GM21447 (cell line): ENCODE measurements around the gene FAM76A.
"Not testable (repeated sequence)": the region's sequence is repeated elsewhere in the genome, so short reads cannot be mapped to it uniquely, and the experiment has no call there.

Experiments
- ATAC-seq: cut with Tn5 transposase; IDR thresholded peaks from one replicate; pipeline ENCODE4 v1.9.1; 2021; ENCODE audit not compliant: unreplicated experiment

Gene FAM76A

DNA sequence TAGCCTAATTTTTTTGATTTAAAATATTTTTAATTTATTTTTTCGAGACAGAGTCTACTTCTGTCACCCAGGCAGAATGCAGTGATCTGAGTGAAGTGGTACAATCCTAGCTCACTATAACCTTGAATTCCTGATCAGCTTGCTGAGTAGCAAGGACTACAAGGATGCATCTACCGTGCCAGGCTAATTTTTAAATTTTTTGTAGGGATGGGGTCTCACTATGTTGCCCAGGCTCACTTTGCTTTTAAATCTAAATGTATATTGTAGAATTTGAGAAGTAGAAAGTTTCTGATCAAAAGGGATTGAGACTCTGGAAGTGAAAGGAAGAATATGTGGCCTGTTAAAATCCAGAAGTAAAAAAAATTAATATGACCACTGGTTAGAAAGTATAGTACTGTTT lies 48.9 kb downstream of the FAM76A start:
- ATAC-seq: no peak

DNA sequence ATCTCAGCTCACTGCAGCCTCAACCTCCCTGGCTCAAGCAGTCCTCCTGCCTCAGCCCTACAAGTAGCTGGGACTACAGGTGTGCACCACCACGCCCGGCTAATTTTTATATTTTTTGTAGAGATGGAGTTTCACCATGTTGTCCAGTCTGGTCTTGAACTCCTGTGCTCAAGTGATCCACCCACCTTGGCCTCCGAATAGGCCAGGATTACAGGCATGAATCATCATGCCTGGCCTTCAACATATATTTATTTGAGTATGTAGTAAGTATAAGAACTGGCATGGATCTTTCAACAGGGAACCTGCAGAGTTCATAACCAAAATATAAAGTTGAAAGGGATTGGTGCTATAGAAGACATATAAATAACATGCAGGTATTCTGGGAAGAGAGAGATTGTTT lies 49.6 kb downstream of the FAM76A start:
- not testable (repeated sequence) for ATAC-seq

DNA sequence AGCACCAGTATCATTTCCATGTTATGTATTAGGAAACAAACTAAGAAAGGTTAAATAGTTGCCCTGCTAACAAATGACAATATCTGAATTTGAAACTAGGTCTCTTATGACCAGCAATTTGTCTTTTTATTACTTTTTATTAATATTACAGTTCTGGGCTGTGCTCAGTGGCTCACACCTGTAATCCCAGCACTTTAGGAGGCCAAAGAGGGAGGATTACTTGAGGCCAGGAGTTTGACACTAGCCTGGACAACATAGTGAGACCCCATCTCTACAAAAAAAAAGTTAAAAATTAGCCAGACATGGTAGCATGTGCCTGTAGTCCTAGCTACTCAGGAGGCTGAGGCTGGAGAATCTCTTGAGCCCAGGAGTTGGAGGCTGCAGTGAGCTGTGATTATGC lies 50.5 kb downstream of the FAM76A start:
- not testable (repeated sequence) for ATAC-seq

DNA sequence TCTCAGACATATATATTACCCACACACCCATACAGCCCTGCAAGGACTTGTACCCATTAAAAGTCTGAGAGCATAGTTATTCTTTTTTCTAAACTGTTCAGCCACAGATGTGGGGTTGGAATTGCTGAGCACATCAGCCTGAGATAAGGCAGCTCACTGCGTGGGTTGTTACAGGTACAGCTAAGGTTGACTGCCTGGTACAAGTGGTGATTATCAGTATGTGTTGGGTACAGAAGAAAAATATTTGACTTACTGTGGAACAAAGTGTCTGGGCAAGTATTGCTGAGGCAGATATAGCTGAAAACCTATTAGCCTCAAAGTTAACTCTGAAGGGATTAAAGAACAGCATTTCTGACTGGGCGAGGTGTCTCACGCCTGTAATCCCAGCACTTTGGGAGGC lies 52.3 kb downstream of the FAM76A start:
- no peak for ATAC-seq

DNA sequence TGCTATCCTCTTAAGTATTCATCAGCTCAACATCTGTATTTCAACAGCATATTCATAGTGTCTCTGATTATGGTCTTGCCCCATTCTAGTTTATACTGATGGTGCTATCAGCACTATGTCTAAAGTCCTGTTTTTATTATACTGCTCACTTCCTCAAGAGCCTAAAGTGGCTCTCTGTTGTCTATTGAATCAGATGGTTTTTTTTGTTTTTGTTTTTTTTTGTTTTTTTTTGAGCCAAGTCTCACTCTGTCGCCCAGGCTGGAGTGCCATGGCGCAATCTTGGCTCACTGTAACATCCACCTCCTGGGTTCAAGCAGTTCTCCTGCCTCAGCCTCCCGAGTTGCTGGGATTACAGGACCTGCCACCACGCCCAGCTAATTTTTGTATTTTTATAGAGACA lies 53.4 kb downstream of the FAM76A start:
- ATAC-seq: no peak

DNA sequence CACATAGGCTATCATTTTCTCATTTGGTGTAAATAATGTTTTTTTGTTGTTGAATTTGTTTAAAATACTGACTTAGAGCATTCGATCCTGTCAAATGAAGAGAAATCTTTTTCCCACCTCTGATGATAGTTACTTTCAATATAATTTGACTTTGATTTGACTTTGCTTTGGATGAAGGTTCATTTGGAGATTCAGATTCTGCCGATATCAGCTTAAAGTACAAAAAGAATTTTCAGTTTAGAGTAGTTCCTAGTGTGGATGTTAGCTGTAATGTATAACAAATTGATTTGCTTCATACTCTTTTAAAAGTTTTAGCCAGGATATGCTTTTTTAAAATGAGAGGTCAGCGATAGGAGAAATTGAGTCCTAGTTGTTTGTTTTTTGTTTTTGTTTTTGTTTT lies 57.2 kb downstream of the FAM76A start:
- ATAC-seq: no peak

DNA sequence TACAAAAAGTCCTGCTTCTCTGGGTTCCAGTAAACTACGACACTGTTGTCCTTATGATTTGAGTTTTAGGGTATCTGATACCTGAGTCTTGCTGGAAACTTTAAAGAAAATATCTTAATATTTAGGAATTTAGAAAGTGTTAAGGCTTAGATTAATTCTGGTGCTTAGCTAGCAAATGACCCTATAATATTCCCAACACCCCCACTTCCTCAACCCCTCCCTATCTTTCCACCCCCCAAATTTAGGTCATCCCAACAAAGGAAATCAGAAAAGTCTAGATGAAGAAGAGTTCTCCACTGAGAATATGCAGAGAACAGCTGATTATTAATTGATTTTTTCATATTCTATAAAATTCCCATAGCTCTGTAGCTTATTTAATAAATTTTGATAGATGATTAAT lies 58.9 kb downstream of the FAM76A start:
- no peak for ATAC-seq

DNA sequence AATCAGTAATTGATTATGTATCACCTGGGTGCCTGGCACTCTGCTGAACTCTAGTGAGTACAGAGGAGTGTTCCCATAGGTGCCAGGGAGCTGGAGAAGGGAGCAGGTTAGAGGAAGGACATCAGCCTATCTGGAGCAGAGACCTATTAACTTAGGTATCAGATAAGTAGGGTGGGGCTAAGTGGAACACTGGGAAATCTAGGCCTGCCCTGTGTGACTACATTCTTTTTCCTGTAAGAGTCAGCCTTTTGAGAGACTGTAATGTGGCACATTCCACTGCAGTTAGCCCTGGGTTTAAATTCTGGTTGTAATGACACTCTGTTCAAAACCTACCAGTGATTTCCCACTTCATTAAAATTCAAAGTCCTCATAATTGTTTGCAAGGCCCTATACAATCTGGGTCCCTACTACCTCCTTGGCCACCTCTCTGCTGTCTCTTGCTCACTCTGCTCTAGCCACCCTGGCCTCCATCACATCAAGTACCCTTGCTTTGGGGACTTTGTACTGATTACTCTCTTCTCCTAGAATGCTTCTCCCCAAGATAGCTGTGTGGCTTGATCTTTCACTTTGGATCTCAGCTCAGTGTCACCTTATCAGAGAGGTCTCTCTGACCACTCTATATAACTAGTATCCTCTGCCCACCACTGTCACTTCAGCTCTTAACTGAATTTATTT lies 60.2 kb downstream of the FAM76A start:
- ATAC-seq: no peak

DNA sequence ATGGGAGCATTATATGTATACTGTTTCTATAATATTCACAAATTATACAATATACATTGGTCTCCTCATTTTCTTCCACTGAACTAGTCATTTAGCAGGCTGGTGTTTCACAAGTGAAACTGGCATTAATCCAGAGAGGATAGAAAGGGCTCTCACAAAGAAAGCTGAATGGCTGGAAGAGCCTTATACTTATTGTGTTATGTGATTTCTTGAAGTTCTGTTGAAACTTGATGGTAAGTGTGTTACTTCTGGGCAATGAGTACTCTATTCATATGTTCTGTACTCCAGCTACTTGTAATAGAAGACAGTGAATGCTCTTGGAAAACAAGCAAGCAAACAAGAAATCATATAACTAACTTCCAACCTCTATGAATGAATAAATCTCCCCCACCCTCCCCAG lies 62.1 kb downstream of the FAM76A start:
- no peak for ATAC-seq

DNA sequence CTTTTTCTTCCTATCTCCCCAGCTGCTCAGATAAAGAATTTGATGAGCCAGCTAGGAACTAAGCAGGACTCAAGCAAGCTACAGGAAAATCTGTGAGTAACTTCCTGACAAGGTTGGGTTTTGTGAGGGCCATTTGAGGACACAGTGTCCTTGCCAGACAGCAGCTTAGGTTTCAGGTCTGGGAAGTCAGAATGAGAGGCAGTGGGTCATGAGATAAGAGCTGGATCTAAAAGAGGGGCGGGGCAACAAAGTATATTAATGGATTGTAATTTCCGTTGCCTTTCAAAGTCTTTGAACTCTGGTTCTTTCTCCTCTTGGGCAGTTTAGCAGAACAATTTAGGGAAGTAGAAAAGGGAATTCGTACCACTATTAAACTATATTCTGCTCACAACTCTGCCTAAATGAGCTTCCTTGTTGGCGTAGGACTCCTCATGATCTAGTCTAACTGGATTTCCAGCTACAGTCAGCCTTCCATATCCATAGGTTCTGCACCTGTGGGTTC lies 63.8 kb downstream of the FAM76A start:
- ATAC-seq: no peak

DNA sequence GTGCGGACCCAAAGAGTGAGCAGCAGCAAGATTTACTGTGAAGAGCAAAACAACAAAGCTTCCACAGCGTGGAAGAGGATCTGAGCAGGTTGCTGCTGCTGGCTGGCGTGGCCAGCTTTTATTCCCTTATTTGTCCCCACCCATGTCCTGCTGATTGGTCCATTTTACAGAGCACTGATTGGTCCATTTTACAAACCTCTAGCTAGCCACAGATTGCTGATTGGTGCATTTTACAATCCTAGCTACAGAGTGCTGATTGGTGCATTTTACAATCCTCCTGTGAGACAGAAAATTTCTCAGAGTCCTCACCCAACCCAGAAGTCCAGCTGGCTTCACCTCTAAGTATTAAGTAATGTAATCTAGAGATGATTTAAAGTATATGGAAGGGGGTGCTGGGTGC lies 64.5 kb downstream of the FAM76A start:
- not testable (repeated sequence) for ATAC-seq

DNA sequence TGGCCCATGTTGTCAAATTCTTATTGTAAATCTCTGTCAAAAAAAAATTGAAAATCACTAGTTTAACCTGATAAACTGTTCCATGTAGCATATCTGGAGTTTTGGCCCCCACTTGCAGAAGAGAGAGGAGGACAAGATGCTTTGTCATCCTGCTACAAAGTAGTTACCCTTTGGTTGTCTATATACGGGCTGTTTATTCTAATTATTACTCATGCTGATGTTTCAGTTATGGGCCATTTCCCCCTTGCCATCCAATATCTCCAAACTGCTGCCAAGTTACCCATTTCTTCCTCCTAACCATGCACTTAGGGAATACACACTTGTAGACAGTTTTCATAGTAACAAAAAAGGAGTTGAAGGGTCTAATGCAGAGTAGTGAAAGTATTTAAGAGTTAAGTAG lies 69.8 kb downstream of the FAM76A start:
- no peak for ATAC-seq

DNA sequence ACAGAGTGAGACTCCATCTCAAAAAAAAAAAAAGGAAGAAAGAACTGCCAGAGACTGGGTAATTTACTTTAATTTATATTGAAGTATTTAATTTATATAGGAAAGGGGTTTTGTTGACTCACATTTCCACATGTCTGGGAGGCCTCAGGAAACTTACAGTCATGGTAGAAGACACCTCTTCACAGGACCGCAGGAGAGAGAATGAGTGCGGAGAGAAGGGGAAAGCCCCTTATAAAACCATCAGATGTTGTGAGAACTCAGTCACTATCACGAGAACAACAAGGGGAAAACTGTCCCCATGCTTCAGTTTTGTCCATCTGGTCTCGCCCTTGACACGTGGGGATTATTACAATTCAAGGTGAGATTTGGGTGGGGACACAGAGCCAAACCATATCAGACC lies 79.0 kb downstream of the FAM76A start:
- no peak for ATAC-seq

DNA sequence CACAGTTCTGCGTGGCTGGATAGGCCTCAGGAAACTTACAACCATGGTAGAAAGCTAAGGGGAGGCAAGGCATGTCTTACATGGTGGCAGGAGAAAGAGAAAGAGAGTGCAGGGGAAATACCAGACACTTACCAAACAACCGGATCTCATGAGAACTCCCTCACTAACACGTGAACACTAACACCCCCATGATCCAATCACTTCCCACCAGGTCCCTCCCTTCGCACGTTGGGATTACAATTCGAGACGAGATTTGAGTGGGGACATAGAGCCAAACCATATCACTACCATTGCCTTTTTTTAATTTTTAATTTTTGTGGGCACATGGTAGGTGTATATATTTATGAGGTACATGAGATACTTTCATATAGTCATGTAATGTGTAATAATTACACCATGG lies 81.0 kb downstream of the FAM76A start:
- ATAC-seq: no peak

DNA sequence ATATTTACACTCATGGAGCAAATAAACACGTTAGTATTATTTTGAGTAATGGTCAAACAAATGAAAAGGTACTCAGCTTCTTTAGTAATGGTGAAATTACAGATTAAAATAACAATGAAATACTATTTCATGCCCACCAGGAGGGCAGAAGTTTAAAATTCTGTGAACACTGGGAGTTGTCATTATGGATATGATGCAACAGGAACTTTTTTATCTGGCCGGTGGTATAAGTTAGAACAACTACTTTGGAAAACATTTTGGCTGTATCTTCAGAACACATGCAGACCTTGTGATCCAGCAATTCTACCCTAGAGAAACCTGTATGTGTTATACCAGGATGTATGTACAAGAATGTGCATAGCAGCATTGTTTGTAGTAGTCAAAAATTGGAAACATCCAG lies 81.6 kb downstream of the FAM76A start:
- ATAC-seq: no peak

DNA sequence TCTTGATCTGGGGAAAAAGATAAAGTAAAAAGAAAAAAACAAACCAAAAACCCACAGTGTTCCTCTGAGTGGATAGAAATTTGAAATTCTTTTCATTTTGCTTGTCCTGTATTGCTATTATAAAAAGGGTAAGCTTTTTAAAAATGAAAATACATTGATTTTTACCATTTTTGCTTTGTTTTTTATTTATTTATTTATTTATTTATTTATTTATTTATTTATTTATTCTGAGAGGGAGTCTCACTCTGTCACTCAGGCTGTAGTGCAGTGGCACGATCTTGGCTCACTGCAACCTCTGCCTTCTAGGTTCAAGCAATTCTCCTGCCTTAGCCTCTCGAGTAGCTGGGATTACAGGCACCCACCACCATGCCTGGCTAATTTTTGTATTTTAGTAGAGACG lies 82.4 kb downstream of the FAM76A start:
- ATAC-seq: not testable (repeated sequence)

DNA sequence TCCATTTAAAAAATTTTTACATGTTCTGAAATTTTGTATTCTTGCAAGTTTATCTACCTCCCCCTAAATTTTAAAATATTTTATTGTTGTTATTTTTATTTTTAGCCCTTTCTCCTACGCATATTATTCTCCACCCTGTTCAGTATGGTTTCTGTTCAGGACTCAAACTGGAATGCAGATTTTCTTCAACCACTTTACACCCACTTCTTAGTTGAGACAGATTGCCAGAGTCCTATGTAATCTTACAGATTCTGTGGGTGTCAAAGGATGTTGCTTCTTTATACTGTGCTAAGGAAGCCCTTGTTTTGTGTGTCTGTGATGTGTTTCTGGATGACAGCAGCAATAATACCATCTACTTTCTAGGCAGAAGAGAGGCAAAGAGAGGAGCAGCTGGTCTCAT lies 84.1 kb downstream of the FAM76A start:
- no peak for ATAC-seq

DNA sequence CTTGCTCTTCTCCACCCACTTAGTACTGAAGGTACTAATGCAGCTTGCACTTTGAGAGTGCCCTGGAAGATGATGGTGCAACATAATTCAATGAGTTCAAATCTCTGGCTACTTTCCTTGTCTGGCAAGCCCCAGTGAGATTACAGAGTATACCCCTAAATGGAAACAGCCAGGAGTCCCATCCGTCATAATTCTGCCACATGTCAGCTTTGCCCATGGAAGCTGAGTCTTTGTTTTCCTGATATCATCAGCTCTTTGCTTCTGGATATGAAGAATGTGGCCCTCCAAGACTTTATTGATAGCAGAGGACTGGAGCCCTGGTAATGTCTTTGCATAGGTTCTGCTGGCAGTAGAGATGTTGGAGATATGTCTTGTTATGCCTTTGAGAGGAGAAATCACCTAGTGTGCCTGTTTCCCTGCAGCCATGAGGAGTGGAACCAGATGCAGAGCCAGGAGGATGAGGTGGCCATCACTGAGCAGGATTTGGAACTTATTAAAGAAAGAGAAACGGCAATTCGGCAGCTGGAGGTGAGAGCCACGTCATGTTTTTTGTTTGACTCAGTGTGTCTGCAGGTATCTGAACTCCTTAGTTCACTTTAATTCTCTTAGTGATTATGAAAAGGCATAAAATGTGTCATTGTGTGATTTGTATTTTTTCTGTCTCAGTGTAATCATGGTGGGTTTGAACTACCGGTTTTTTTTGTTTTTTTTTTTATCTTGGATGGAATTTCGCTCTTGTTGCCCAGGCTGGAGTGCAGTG lies 86.2 kb downstream of the FAM76A start:
- no peak for ATAC-seq
